ENCODE results near the gene LRRC45.

Gene LRRC45

GRCh38 chr17:82049521-82049971 is 26.4 kb downstream of the LRRC45 start:
- DNase-seq: no peak

GRCh38 chr17:82050152-82050760 is 27.2 kb downstream of the LRRC45 start:
- DNase-seq: no peak

- no peak for DNase-seq
Observed at GRCh38 chr17:82050761-82051641, 27.9 kb downstream of the LRRC45 start.

- DNase-seq: peak in 50 of 56 donors; percentile 8 to 83 (median 52)
Observed at GRCh38 chr17:82051776-82052637, 28.9 kb downstream of the LRRC45 start, which contains the start of the genes GPS1 and RFNG. GPS1 (plus strand) TSS chr17:82051898; CDS start chr17:82051932, 34 bp downstream. RFNG (minus strand) TSS chr17:82051811; CDS start chr17:82051766, 45 bp downstream.

- DNase-seq: no peak
Observed at GRCh38 chr17:82052638-82053059, 29.5 kb downstream of the LRRC45 start.

GRCh38 chr17:82053130-82053529 is 30.0 kb downstream of the LRRC45 start:
- no peak for DNase-seq

- no peak for DNase-seq
Observed at GRCh38 chr17:82053556-82054263, 30.6 kb downstream of the LRRC45 start.

GRCh38 chr17:82054351-82055022 is 31.4 kb downstream of the LRRC45 start:
- no peak for DNase-seq

- no peak for DNase-seq
Observed at GRCh38 chr17:82055023-82055964, 32.2 kb downstream of the LRRC45 start.

GRCh38 chr17:82055965-82056728 is 33.0 kb downstream of the LRRC45 start:
- no peak for DNase-seq

GRCh38 chr17:82056729-82057621 is 33.9 kb downstream of the LRRC45 start:
- no peak for DNase-seq

GRCh38 chr17:82058230-82058854 is 35.2 kb downstream of the LRRC45 start:
- no peak for DNase-seq

- no peak for DNase-seq
Observed at GRCh38 chr17:82058855-82059249, 35.7 kb downstream of the LRRC45 start.

- no peak for DNase-seq
Observed at GRCh38 chr17:82059272-82060000, 36.3 kb downstream of the LRRC45 start.

GRCh38 chr17:82060001-82060380 is 36.9 kb downstream of the LRRC45 start:
- DNase-seq: no peak

GRCh38 chr17:82060614-82061013 is 37.5 kb downstream of the LRRC45 start:
- DNase-seq: no peak

All from amygdala (tissue), 56 donors.